ENCODE data around the gene MS4A4E.

DNA sequence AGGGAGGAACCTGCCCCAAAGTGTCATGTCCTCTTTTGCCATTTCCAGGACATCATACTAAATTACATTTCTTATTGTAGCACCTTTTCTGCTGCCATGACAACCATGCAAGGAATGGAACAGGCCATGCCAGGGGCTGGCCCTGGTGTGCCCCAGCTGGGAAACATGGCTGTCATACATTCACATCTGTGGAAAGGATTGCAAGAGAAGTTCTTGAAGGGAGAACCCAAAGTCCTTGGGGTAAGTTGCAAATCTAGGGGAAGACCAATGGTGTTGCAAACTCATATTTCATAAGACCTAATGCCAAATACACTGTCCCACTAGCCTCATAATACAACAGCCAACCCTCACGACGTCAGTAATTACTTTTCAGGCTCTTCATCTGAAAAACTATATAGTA lies 49.2 kb upstream of the MS4A4E start:
- TF ChIP-seq, protein P1, sequence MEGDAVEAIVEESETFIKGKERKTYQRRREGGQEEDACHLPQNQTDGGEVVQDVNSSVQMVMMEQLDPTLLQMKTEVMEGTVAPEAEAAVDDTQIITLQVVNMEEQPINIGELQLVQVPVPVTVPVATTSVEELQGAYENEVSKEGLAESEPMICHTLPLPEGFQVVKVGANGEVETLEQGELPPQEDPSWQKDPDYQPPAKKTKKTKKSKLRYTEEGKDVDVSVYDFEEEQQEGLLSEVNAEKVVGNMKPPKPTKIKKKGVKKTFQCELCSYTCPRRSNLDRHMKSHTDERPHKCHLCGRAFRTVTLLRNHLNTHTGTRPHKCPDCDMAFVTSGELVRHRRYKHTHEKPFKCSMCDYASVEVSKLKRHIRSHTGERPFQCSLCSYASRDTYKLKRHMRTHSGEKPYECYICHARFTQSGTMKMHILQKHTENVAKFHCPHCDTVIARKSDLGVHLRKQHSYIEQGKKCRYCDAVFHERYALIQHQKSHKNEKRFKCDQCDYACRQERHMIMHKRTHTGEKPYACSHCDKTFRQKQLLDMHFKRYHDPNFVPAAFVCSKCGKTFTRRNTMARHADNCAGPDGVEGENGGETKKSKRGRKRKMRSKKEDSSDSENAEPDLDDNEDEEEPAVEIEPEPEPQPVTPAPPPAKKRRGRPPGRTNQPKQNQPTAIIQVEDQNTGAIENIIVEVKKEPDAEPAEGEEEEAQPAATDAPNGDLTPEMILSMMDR (optimal IDR thresholded peaks at IDR 0.05 in 1 of 3, IDR thresholded peaks at IDR 0.05 in 1 of 3, conservative IDR thresholded peaks at IDR 0.05 in 1 of 3; ENCODE audit: extremely low read depth in 1 of 3, insufficient read depth in 2 of 3, low read length in 3 of 3), result no peak
- no peak for TF ChIP-seq EZH2 (IDR thresholded peaks at IDR 0.05; ENCODE audit: low read length)
